ENCODE measurements around the gene HSP90AB1.

The HSP90AB1 gene

GRCh38 chr6:44245391-44245911 lies 1.4 kb upstream of the HSP90AB1 start:
- peak overlapping the region; percentile 85 to 94 for H3K4me3 ChIP-seq (ENCODE audit: low read depth in 1 of 2, low read length in 2 of 2)
- H3K27me3 ChIP-seq (ENCODE audit: control insufficient read depth in 1 of 2, insufficient read depth in 2 of 2, low read length in 2 of 2): no peaks in the 10 kb centered on the region
- peak overlapping the region; percentile 73 for H3K9ac ChIP-seq (ENCODE audit: low read length)
- H3K9me3 ChIP-seq (ENCODE audit: low read length): no peaks in the 10 kb centered on the region
- peaks cover 19% of the 10 kb centered on the region for H3K36me3 ChIP-seq (ENCODE audit: insufficient read depth, low read length)
- H3K4me1 ChIP-seq (ENCODE audit: insufficient read depth, low read length): peaks cover 16% of the 10 kb centered on the region
- peak overlapping the region; percentile 97 for H3K27ac ChIP-seq (ENCODE audit: low read depth, low read length)

- Histone ChIP-seq H3K9ac (ENCODE audit: low read length) (peak overlapping the region; percentile 73), H3K4me1 (ENCODE audit: insufficient read depth, low read length) (peaks cover 16% of the 10 kb centered on the region), H3K4me3 (ENCODE audit: low read depth in 1 of 2, low read length in 2 of 2) (peak overlapping the region; percentile 85 to 94), H3K27ac (ENCODE audit: low read depth, low read length) (peak overlapping the region; percentile 97), H3K9me3 (ENCODE audit: low read length) (no peaks in the 10 kb centered on the region), H3K36me3 (ENCODE audit: insufficient read depth, low read length) (peaks cover 26% of the 10 kb centered on the region), H3K27me3 (ENCODE audit: control insufficient read depth in 1 of 2, insufficient read depth in 2 of 2, low read length in 2 of 2) (no peaks in the 10 kb centered on the region)
Measured at GRCh38 chr6:44245912-44246662, 814 bp upstream of the HSP90AB1 start.

- Histone ChIP-seq H3K27me3 (ENCODE audit: control insufficient read depth in 1 of 2, insufficient read depth in 2 of 2, low read length in 2 of 2) (no peaks in the 10 kb centered on the region), H3K27ac (ENCODE audit: low read depth, low read length) (peak overlapping the region; percentile 97), H3K4me3 (ENCODE audit: low read depth in 1 of 2, low read length in 2 of 2) (peak overlapping the region; percentile 85 to 94), H3K4me1 (ENCODE audit: insufficient read depth, low read length) (peaks cover 16% of the 10 kb centered on the region), H3K9me3 (ENCODE audit: low read length) (no peaks in the 10 kb centered on the region), H3K9ac (ENCODE audit: low read length) (peak overlapping the region; percentile 73), H3K36me3 (ENCODE audit: insufficient read depth, low read length) (peaks cover 38% of the 10 kb centered on the region)
Measured at GRCh38 chr6:44247338-44248302, 719 bp downstream of the HSP90AB1 start.

- Histone ChIP-seq H3K27ac (ENCODE audit: low read depth, low read length) (peak overlapping the region; percentile 97), H3K4me1 (ENCODE audit: insufficient read depth, low read length) (peaks cover 16% of the 10 kb centered on the region), H3K9ac (ENCODE audit: low read length) (peak overlapping the region; percentile 73), H3K27me3 (ENCODE audit: control insufficient read depth in 1 of 2, insufficient read depth in 2 of 2, low read length in 2 of 2) (no peaks in the 10 kb centered on the region), H3K4me3 (ENCODE audit: low read depth in 1 of 2, low read length in 2 of 2) (peak overlapping the region; percentile 85 to 94), H3K36me3 (ENCODE audit: insufficient read depth, low read length) (peaks cover 47% of the 10 kb centered on the region), H3K9me3 (ENCODE audit: low read length) (no peaks in the 10 kb centered on the region)
Measured at GRCh38 chr6:44248579-44248978, 1.7 kb downstream of the HSP90AB1 start.

DNA sequence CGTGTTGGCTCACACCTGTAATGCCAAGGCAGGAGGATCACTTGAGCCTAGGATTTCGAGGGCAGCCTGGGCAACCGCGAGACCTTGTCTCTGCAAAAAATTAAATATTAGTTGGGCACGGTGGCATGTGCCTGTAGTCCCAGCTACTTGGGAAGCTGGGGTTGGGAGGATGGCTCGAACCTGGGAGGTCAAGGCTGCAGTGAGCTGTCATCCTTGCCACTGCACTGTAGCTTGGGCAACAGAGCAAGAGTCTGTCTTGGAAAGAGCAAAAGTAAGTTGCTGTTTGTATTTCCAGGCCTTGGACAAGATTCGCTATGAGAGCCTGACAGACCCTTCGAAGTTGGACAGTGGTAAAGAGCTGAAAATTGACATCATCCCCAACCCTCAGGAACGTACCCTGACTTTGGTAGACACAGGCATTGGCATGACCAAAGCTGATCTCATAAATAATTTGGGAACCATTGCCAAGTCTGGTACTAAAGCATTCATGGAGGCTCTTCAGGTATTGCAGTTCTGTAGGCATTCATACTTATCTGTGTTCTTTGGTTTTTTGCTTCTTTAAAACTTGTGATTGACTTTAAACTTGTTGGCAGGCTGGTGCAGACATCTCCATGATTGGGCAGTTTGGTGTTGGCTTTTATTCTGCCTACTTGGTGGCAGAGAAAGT lies 2.3 kb downstream of the HSP90AB1 start:
- H3K9ac ChIP-seq (ENCODE audit: low read length): no peak overlapping the region
- H3K9me3 ChIP-seq (ENCODE audit: low read length): no peaks in the 10 kb centered on the region
- no peak overlapping the region for H3K4me3 ChIP-seq (ENCODE audit: low read depth in 1 of 2, low read length in 2 of 2)
- H3K4me1 ChIP-seq (ENCODE audit: insufficient read depth, low read length): peaks cover 16% of the 10 kb centered on the region
- no peak overlapping the region for H3K27ac ChIP-seq (ENCODE audit: low read depth, low read length)
- H3K27me3 ChIP-seq (ENCODE audit: control insufficient read depth in 1 of 2, insufficient read depth in 2 of 2, low read length in 2 of 2): no peaks in the 10 kb centered on the region
- peaks cover 53% of the 10 kb centered on the region for H3K36me3 ChIP-seq (ENCODE audit: insufficient read depth, low read length)

DNA sequence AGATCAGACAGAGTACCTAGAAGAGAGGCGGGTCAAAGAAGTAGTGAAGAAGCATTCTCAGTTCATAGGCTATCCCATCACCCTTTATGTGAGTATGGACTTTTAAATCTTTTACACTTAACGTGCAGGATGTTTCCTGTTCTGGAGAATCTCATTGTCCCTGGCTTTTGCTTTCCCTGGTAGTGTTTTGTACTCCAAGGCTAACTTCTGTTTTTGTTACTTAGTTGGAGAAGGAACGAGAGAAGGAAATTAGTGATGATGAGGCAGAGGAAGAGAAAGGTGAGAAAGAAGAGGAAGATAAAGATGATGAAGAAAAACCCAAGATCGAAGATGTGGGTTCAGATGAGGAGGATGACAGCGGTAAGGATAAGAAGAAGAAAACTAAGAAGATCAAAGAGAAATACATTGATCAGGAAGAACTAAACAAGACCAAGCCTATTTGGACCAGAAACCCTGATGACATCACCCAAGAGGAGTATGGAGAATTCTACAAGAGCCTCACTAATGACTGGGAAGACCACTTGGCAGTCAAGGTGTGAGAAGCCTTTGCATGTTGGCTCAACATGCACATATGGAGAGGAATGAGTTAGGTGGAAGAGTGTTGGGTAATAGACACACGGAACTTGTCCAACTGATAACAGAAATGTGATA lies 3.3 kb downstream of the HSP90AB1 start:
- no peak overlapping the region for H3K9ac ChIP-seq (ENCODE audit: low read length)

DNA sequence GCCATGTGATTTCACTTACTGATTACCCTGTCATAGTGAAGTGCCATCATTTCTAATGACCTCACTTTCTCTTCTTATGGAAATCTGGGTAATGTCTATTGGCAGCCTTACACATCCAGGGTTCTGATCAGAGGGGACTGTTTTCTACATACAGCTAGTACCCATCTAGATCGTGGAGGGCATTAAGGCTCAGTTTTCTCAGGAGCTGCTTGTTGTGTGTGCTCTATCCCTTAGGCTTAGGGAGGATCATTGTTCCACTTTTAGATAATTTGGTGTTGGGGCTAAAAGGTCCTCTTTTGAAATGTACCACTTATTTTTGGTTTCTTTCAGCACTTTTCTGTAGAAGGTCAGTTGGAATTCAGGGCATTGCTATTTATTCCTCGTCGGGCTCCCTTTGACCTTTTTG lies 3.8 kb downstream of the HSP90AB1 start:
- H3K4me1 ChIP-seq (ENCODE audit: insufficient read depth, low read length): peaks cover 16% of the 10 kb centered on the region
- no peak overlapping the region for H3K9ac ChIP-seq (ENCODE audit: low read length)
- no peaks in the 10 kb centered on the region for H3K9me3 ChIP-seq (ENCODE audit: low read length)
- H3K27me3 ChIP-seq (ENCODE audit: control insufficient read depth in 1 of 2, insufficient read depth in 2 of 2, low read length in 2 of 2): no peaks in the 10 kb centered on the region
- no peak overlapping the region for H3K27ac ChIP-seq (ENCODE audit: low read depth, low read length)
- no peak overlapping the region for H3K4me3 ChIP-seq (ENCODE audit: low read depth in 1 of 2, low read length in 2 of 2)
- H3K36me3 ChIP-seq (ENCODE audit: insufficient read depth, low read length): peaks cover 63% of the 10 kb centered on the region

More for the DNA sequence above, 3.3 kb downstream of the HSP90AB1 start:
- Histone ChIP-seq H3K36me3 (ENCODE audit: insufficient read depth, low read length) (peaks cover 63% of the 10 kb centered on the region), H3K27me3 (ENCODE audit: control insufficient read depth in 1 of 2, insufficient read depth in 2 of 2, low read length in 2 of 2) (no peaks in the 10 kb centered on the region), H3K4me3 (ENCODE audit: low read depth in 1 of 2, low read length in 2 of 2) (no peak overlapping the region), H3K4me1 (ENCODE audit: insufficient read depth, low read length) (peaks cover 16% of the 10 kb centered on the region), H3K9me3 (ENCODE audit: low read length) (no peaks in the 10 kb centered on the region), H3K27ac (ENCODE audit: low read depth, low read length) (no peak overlapping the region)

DNA sequence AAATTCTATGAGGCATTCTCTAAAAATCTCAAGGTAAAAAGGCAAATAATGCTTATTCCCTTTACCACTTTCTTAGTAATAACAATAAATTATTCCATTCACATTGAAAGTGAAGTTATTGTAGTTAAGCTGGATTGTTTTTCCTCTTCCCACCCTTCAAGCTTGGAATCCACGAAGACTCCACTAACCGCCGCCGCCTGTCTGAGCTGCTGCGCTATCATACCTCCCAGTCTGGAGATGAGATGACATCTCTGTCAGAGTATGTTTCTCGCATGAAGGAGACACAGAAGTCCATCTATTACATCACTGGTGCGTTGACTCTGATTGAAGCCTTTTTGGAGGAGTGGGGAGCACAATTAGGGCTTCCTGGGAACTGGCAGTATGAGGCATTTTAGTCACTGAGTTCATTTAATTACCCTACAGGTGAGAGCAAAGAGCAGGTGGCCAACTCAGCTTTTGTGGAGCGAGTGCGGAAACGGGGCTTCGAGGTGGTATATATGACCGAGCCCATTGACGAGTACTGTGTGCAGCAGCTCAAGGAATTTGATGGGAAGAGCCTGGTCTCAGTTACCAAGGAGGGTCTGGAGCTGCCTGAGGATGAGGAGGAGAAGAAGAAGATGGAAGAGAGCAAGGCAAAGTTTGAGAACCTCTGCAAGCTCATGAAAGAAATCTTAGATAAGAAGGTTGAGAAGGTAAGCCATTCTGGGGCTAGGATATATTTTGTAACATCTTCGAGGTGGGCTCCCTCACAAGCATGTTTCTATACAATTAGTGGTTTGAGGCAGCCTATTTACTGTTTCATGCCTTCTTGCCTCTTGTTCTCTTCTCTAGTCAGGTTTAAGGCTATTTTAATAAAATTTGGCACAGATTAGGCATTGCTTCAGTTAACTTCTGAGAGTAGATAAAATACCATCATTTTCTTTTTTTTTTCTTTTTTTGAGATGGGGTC lies 4.9 kb downstream of the HSP90AB1 start:
- no peaks in the 10 kb centered on the region for H3K27me3 ChIP-seq (ENCODE audit: control insufficient read depth in 1 of 2, insufficient read depth in 2 of 2, low read length in 2 of 2)
- H3K9me3 ChIP-seq (ENCODE audit: low read length): no peaks in the 10 kb centered on the region
- no peak overlapping the region for H3K9ac ChIP-seq (ENCODE audit: low read length)
- no peak overlapping the region for H3K4me3 ChIP-seq (ENCODE audit: low read depth in 1 of 2, low read length in 2 of 2)
- H3K4me1 ChIP-seq (ENCODE audit: insufficient read depth, low read length): peaks cover 27% of the 10 kb centered on the region
- no peak overlapping the region for H3K27ac ChIP-seq (ENCODE audit: low read depth, low read length)
- H3K36me3 ChIP-seq (ENCODE audit: insufficient read depth, low read length): peaks cover 63% of the 10 kb centered on the region

GRCh38 chr6:44253307-44254101 lies 6.6 kb downstream of the HSP90AB1 start:
- Histone ChIP-seq H3K27ac (ENCODE audit: low read depth, low read length) (no peak overlapping the region), H3K4me3 (ENCODE audit: low read depth in 1 of 2, low read length in 2 of 2) (no peak overlapping the region), H3K9me3 (ENCODE audit: low read length) (no peaks in the 10 kb centered on the region), H3K36me3 (ENCODE audit: insufficient read depth, low read length) (peaks cover 63% of the 10 kb centered on the region), H3K27me3 (ENCODE audit: control insufficient read depth in 1 of 2, insufficient read depth in 2 of 2, low read length in 2 of 2) (no peaks in the 10 kb centered on the region), H3K4me1 (ENCODE audit: insufficient read depth, low read length) (peaks cover 29% of the 10 kb centered on the region), H3K9ac (ENCODE audit: low read length) (no peak overlapping the region)

Data from muscle layer of colon (tissue), 2 donors.